ENCODE data around the gene SLC18A3.
A peak's percentile ranks its signal among the peaks of the same experiment; 100 is the strongest.

SLC18A3 gene

GRCh38 chr10:49610114-49610457, at the start of gene SLC18A3:
Gene SLC18A3, plus strand, starts transcription at chr10:49610310. Its CDS starts 431 bp downstream, at chr10:49610741.
- peak; percentile 13 for DNase-seq

- DNase-seq, result no peak
These were observed 49.6 kb upstream of the SLC18A3 start for GRCh38 chr10:49560526-49560925.

- no peak for DNase-seq
These were observed 47.2 kb upstream of the SLC18A3 start for GRCh38 chr10:49562893-49563292.

DNA sequence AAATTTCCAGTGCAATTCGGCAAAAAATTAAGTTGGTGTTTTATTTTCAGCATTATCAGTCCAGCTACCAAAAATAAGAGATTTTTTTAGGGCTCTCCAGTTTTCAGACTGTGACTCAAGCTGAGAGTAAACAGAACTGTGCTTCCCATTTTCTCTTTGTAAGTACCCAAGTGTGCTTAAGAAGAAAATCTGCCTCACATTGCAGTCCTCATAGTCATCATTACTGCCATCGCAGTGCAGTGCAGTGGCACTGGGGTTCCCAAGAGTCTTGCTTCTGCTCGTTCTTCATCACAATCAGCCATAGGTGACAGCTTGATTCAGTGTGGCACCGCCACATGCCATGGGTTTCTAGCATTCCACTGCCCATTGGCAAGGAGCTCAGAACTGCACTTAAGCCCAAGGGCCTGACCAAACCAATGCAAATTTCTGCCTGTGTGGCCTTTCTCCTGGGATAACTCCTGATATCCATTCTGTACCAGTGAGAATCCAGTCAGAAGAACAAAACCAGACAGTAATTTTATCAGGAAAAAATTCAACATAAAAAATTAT, 45.6 kb upstream of the SLC18A3 start:
- DNase-seq, result no peak

GRCh38 chr10:49567810-49568209, 42.3 kb upstream of the SLC18A3 start:
- no peak for DNase-seq

GRCh38 chr10:49568235-49568634, 41.9 kb upstream of the SLC18A3 start:
- no peak for DNase-seq

GRCh38 chr10:49569031-49569631, 41.0 kb upstream of the SLC18A3 start:
- no peak for DNase-seq

DNA sequence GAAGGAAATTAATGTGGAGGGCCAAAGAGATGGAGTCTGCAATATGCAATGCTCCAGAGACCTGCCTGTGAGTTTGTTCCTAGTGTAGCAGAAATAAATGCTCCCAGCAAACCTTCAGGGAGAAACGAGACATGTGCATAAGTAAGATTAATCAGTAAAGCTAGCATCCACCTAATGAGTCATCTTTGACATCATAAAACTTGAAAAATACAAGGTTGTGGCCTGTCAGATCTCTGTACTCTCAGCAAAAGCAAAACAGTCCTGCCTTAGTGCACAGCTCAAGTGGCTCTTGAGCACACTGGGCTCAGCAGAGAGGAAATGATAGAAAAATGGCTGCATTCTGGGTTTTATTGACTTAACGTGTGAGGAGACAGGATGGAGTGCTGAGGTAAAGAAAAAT, 38.7 kb upstream of the SLC18A3 start:
- no peak for DNase-seq

GRCh38 chr10:49572594-49573114, 37.5 kb upstream of the SLC18A3 start:
- DNase-seq, result no peak

- DNase-seq, result no peak
These were observed 34.5 kb upstream of the SLC18A3 start for GRCh38 chr10:49575489-49576072.

- DNase-seq, result no peak
These were observed 32.8 kb upstream of the SLC18A3 start for GRCh38 chr10:49577182-49577925.

GRCh38 chr10:49578392-49578791, 31.7 kb upstream of the SLC18A3 start:
- DNase-seq, result no peak

GRCh38 chr10:49579621-49580020, 30.5 kb upstream of the SLC18A3 start:
- no peak for DNase-seq

DNA sequence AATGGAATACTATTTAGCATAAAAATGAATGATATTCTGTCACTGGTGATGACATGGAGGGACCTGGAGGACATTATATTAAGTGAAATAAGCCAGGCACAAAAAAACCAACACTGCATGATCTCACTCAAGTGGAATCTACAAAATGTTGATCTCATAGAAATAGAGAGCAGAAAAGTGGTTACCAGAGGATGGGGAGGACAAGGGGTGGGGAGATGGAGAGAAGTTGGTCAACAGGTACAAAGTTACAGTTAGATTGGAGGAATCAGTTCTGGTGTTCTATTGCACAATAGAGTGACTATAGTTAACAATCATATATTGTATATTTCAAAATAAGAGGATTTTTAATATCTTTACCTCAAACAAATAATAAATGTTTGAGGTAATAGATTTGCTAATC, 24.7 kb upstream of the SLC18A3 start:
- DNase-seq, result no peak

DNA sequence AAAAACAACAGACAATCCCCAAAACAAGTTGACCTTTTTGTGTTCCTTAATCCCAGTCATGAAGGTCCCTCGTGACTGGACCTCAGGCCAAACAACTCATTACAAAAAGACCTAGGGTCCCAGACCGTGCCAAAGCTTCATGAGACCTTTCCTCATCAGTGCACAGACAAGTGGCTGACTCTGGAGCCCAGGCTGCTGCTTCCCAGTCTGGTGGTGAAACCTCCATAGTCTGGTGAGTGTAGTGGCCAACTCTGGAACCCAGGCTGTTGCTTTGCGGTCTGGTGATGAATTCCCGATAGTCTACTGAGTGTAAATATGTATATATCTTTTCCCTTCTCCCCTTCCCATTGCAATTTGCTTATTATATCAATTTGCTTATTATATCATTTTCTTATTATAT, 22.1 kb upstream of the SLC18A3 start:
- no peak for DNase-seq

DNA sequence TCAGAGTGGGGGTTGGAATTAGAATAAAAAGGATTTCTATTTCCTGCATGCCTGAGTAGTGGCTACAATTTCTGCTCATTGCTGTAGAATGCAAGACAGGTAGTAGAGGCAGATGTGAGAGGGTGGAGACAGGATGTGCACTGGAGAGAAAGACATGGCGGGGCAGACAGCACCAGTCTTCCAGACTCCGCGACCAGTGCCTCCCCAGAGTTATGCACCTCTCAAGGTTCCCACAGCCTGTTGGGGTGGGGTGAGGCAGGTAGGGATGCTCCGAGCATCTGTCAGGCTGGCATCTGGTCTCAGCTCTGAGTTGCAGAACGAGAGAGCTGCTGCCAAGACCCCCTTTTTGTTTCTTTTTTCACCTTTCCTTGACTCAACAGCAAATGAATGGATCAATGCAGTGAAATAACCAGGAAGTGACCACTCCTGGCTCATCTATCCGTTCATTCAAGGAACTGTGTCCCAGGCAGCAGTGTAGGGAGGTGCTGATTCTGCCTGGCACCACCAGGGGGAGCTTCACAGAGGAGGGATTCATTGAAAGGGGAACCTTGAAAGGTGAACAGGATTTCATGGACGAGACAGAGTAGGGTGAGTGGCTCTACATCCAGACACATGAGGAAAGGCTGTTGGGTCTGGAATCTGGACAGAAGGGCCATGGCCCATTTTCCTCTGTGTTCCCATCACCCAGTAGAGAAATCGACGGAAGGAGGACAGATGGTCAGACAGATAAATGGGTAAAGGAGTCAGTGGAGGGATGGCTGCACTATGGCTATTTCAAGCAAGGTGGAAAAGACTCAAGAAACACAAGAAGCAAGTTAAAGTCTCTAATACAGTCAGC, 17.2 kb upstream of the SLC18A3 start:
- peak; percentile 81 for DNase-seq

GRCh38 chr10:49593564-49593875, 16.6 kb upstream of the SLC18A3 start:
- no peak for DNase-seq

GRCh38 chr10:49593998-49594397, 16.1 kb upstream of the SLC18A3 start:
- DNase-seq, result no peak

- peak; percentile 40 for DNase-seq
These were observed 15.5 kb upstream of the SLC18A3 start for GRCh38 chr10:49594594-49594993.

DNA sequence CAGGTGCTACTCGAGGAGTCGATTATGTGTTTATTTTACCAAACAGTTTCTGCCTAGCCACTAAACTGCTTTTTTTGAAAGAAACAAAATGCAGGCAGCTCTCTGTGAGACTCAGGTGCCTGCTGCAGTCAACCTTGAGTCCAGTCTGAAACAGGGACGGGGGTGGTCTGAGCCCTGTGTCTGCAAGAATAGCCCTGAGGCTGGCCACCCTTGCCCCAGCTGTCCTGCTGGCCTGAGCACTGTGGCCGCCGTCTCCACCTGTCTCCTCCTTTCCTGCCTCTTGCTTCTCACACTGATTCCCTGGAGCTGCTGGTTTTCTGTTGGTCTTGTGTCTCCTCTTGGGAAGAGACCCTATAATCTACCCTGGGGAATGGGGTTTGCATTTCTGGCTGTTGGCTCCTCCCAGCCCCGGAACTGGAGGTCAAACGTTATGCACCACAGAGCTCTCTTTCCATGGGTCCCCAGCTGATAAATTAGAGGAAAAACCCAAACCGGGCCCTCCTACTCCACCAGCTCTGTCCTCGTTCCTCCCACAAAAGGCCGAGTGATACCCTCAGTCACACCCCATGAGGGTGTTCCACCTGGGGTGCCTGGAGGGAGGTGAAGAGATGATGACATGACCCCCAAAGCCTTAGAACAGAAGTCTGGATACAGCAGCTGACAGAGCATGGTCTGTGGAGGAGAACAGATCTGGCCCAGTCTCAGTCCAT, 15.0 kb upstream of the SLC18A3 start:
- no peak for DNase-seq

GRCh38 chr10:49595713-49596492, 14.2 kb upstream of the SLC18A3 start:
- DNase-seq, result no peak

DNA sequence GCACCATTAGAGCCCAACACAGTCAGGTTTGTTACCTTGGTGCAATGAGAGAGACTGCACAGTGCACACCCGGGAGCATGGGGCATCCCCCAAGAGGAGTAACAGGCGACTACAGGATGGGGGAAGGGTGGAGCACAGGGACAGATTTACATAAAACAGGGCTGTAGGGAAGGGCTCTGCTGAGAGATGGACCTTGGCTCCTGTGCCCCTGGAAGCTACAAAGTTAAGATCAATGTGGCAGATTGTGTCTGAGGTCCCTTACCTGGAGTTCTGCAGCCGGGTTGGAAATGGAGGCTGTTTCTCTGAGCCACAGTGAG, 13.7 kb upstream of the SLC18A3 start:
- no peak for DNase-seq
